ENCODE results near the gene TPRX2. TPM values are rescaled to one million over a fixed set of nuclear protein-coding genes. Genes with fewer than 3 reads are reported as not detected.

The TPRX2 gene
- total RNA-seq, 2 donors from 2014 or later = not detected

- DNase-seq = no peak
Measured at GRCh38 chr19:47860602-47861297, 1.7 kb downstream of the TPRX2 start.

GRCh38 chr19:47861630-47862029 is 2.6 kb downstream of the TPRX2 start:
- H3K36me3 ChIP-seq (ENCODE audit: control insufficient read depth, insufficient read depth, low read length) = no peaks in the 10 kb centered on the region
- Mint-ChIP-seq H3K9me3 (peaks cover 1% of the 10 kb centered on the region), H3K4me3 (no peak overlapping the region), H3K36me3 (ENCODE audit: low read depth) (no peaks in the 10 kb centered on the region), H3K27me3 (ENCODE audit: insufficient read depth) (no peaks in the 10 kb centered on the region), H3K4me1 (peaks cover 9% of the 10 kb centered on the region), H3K27ac (no peak overlapping the region)
- no peaks in the 10 kb centered on the region for H3K27me3 ChIP-seq (ENCODE audit: control insufficient read depth, insufficient read depth, low read length, poor library complexity, severe bottlenecking)
- TF ChIP-seq CTCF (conservative IDR thresholded peaks at IDR 0.05) = no peak
- H3K9me3 ChIP-seq (ENCODE audit: control insufficient read depth, low read length) = no peaks in the 10 kb centered on the region
- no peak for DNase-seq
- H3K4me3 ChIP-seq (ENCODE audit: low read length) = no peak overlapping the region
- H3K27ac ChIP-seq (ENCODE audit: low read depth, low read length) = no peak overlapping the region
- no peak overlapping the region for H3K9ac ChIP-seq (ENCODE audit: extremely low read depth, low read length, poor library complexity, severe bottlenecking)
- WGBS, 2 experiments (ENCODE audit: insufficient coverage in 1 of 2, insufficient read length in 1 of 2) = 93 to 100% methylated on average over 2 to 4 of the region's 5 CpGs
- H3K4me1 ChIP-seq (ENCODE audit: control insufficient read depth, insufficient read depth, low read length) = no peaks in the 10 kb centered on the region

More at GRCh38 chr19:47860602-47861297, 1.7 kb downstream of the TPRX2 start:
- Histone ChIP-seq H3K9ac (ENCODE audit: extremely low read depth, low read length, poor library complexity, severe bottlenecking) (no peak overlapping the region), H3K27me3 (ENCODE audit: control insufficient read depth, insufficient read depth, low read length, poor library complexity, severe bottlenecking) (no peaks in the 10 kb centered on the region), H3K27ac (ENCODE audit: low read depth, low read length) (no peak overlapping the region), H3K9me3 (ENCODE audit: control insufficient read depth, low read length) (no peaks in the 10 kb centered on the region), H3K4me1 (ENCODE audit: control insufficient read depth, insufficient read depth, low read length) (no peaks in the 10 kb centered on the region), H3K36me3 (ENCODE audit: control insufficient read depth, insufficient read depth, low read length) (no peaks in the 10 kb centered on the region), H3K4me3 (ENCODE audit: low read length) (no peak overlapping the region)
- Mint-ChIP-seq H3K9me3 (peaks cover 1% of the 10 kb centered on the region), H3K4me1 (peaks cover 9% of the 10 kb centered on the region), H3K36me3 (ENCODE audit: low read depth) (no peaks in the 10 kb centered on the region), H3K4me3 (no peak overlapping the region), H3K27ac (no peak overlapping the region), H3K27me3 (ENCODE audit: insufficient read depth) (no peaks in the 10 kb centered on the region)
- WGBS, 2 experiments (ENCODE audit: insufficient coverage in 1 of 2, insufficient read length in 1 of 2) = 91 to 98% methylated on average over 11 to 22 of the region's 34 CpGs
- no peak for TF ChIP-seq CTCF (conservative IDR thresholded peaks at IDR 0.05)

DNA sequence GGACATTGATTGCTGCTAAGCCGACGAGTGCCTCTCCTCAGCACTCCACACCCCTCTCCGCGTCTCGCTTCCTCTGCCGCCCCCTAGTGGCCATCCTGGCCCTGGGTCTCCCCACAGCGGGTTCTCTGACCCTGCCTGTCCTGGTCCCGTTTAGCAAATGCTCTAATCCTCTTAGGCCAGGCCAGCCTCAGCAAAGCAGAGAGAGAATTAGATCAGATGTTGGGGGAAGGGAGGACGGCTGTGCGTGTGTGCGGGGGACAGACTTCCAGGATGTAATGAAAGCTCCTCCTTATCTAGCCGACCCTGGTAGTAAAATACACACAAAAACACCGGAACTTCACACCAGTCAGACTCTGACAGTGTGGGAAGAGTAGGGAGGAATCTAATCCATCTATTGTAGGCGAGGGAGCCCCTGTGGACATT is 4.5 kb downstream of the TPRX2 start:
- Histone ChIP-seq H3K36me3 (ENCODE audit: control insufficient read depth, insufficient read depth, low read length) (no peaks in the 10 kb centered on the region), H3K27ac (ENCODE audit: low read depth, low read length) (peak overlapping the region; percentile 16), H3K4me3 (ENCODE audit: low read length) (no peak overlapping the region), H3K9ac (ENCODE audit: extremely low read depth, low read length, poor library complexity, severe bottlenecking) (no peak overlapping the region), H3K4me1 (ENCODE audit: control insufficient read depth, insufficient read depth, low read length) (no peaks in the 10 kb centered on the region), H3K9me3 (ENCODE audit: control insufficient read depth, low read length) (no peaks in the 10 kb centered on the region), H3K27me3 (ENCODE audit: control insufficient read depth, insufficient read depth, low read length, poor library complexity, severe bottlenecking) (no peaks in the 10 kb centered on the region)
- H3K4me3 Mint-ChIP-seq = no peak overlapping the region
- peaks cover 9% of the 10 kb centered on the region for H3K4me1 Mint-ChIP-seq
- peak; percentile 99 for DNase-seq
- 14 to 16% methylated on average over 7 to 13 of the region's 14 CpGs for WGBS, 2 experiments (ENCODE audit: insufficient coverage in 1 of 2, insufficient read length in 1 of 2)
- peak overlapping the region; percentile 89 for H3K27ac Mint-ChIP-seq
- H3K27me3 Mint-ChIP-seq (ENCODE audit: insufficient read depth) = no peaks in the 10 kb centered on the region
- no peaks in the 10 kb centered on the region for H3K36me3 Mint-ChIP-seq (ENCODE audit: low read depth)
- peaks cover 1% of the 10 kb centered on the region for H3K9me3 Mint-ChIP-seq
- peak; percentile 99 for TF ChIP-seq CTCF (conservative IDR thresholded peaks at IDR 0.05)

Measured in endodermal cell (in vitro differentiated cells).